NK-92 treated with Interleukin-12 subunit alpha and Interleukin-12 subunit beta, amount 100 ng/mL, for 24 hours (cell line): Measurements from ENCODE around the gene CCDC83.

Experiments used
- DNase-seq: peaks from one replicate; lab custom pipeline; 2025; lab: John Stamatoyannopoulos, UW

CCDC83 gene

DNA sequence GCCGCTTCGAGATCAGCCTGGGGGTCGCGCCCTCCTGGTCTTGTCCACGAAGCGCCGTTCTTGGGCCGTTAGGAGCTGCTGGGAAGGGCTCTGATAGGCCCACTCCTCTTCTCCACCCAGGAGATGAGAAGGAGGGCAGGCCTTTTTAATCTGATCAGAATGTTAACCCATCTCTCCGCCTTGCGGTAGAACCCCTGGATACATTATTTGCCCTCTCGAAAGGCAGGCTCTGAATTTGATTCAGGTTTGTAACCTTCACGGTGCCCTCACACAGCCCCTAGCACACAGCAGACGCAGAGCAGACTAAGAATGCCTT, at the start of gene CCDC83:
CCDC83 (plus strand) TSS at position 43 of the 316 bp plus-strand sequence. CDS start 9,741 bp downstream, outside the sequence.
- DNase-seq: no peak

DNA sequence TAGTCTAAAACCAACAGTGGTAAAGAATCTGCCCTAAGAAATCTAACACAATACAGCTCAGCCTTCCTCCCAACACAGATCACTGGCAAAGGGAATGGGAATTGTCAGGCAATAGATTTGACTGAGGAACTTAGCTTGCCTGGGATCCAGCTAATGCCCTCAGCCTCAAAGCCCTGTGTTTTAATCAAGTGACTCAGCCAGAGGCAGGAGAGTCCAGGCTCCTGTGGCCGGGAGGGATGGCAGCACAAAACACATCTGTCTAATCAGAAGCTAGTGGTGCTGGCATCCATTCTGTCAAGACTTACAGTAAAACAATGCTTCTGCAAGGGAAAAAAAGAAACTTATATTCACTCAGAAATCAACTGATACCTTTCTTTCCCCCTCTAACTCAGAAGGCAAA, 49.8 kb upstream of the CCDC83 start:
- no peak for DNase-seq

DNA sequence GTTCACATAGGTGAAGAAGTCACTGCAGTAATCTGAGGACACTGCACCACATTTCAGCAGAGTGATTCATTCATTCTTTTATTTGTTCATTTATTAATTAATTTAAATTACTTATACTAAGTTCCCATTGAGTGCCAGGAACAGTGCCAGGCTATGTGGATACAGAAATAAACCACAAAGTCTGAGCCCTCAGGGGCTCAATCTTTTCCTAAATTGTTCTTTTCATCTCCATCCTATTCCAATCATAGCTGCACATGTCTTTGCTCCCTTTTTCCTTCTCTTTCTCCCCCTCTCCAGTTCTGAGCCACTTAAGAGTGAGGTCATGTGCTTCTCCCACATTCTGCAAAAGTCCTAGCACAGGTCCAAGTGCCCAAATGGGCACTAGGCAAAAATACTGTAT, 49.2 kb upstream of the CCDC83 start:
- no peak for DNase-seq

DNA sequence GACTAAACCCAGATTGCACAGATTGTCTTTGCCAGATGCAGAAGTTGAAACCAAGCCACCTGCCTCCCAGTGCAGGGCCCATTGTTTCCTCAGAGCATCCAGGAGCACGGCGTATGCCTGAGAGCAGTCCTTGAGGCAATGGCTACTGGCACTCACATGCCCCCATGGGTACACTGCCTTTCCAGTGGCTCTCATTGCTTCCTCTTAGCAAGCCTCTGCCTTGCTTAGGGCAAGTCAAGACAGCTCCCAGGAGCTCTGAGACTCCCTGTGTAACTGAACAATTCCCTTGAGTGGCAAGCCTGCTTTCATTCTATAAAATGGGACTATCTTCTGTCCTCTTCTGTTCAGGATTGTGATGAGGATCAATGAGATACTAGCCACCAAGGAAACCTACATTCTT, 48.3 kb upstream of the CCDC83 start:
- no peak for DNase-seq

DNA sequence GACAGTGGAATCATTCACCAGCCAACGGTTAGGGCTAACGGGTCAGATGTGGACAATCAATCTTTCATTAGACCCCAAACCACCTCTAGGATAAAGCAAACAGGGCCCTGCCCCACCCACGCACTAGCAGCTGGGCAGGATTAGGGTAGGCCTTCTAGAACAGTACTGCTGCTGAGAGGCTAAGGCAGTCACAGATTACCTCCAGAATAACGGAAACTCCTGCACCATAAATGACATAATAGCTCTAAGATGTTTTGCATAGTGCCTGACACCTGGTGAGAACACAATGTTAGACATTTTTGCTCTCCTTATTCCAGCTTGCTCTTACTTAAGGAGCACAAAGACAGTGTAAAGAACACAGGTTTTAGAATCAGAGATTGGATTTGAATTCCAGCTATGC, 46.0 kb upstream of the CCDC83 start:
- no peak for DNase-seq

DNA sequence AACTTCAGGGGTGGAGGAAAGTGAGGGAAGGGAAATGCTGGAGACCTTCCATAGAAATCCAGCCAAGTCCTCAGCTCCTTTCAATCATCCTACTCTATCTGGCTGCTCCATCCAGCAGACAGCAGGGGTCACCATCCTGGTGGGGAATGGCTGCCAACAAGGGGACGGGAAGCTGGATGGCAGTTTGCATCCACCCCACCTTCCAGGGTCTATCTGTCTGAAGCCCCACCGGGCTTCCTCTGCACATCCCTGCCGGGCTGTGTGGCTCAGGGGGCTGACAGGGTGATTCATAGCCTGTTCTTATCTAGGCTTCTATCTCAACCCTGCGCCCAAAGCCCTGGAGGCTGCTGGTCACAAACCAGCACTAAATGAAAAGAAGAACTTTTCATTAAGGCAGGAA, 45.3 kb upstream of the CCDC83 start:
- DNase-seq: peak; percentile 50

DNA sequence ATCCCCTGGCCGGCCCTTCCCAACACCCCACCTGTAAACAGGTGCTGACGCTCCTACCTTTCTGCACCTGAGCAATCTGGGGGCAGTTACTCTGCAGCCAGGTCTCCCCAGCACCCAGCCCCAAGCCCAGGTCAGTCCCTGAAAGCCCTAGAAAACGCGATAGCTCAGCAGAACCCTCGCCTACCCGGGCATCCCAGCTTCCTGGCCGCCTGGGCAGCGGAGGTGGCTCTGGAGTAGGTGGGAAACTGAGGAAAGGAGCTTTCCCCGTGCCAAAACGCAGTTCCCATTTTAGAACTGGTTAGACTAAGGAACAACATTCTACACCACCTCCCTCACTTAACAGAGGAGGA, 44.7 kb upstream of the CCDC83 start:
- DNase-seq: no peak

DNA sequence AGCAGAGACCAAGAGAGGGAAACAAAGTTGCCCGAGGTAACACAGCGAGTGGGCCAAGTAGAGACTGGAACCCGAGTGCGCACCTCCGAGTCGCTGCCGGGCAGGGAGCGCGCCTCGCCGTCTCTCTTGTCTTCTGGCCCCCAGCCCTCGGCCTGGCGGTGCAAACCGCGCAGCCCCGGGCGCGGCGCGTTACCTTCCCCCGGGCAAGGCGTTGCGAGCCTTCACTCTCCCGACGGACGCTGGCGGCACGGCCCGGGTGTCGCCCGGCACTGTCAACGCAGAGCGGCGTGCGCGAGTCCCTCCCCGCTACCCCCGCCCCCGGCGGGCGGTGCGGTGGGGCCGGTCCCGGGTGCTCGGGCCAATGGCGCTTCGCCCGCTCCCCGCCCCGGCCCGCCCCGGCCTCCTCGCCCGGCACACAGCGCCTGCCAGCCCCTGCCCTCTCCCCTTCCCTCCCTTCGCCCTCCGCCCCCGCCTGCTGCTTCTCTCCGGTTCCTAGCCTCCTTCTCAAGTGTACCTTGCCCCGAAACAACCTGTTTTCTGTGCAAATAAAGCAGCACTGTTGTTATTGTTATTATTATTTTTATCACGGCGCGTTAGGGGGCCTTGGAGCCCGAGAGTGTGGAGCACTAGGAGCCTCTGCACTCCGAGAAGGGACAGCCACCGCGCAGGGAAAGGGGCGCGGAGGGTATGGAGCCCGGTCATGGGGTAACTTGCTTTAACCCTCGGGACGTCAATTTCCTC, 44.1 kb upstream of the CCDC83 start, which contains the start of gene SYTL2:
SYTL2 (minus strand) TSS at position 271 of the 741 bp plus-strand sequence. CDS start 53,416 bp downstream, outside the sequence.
- peak; percentile 84 for DNase-seq

DNA sequence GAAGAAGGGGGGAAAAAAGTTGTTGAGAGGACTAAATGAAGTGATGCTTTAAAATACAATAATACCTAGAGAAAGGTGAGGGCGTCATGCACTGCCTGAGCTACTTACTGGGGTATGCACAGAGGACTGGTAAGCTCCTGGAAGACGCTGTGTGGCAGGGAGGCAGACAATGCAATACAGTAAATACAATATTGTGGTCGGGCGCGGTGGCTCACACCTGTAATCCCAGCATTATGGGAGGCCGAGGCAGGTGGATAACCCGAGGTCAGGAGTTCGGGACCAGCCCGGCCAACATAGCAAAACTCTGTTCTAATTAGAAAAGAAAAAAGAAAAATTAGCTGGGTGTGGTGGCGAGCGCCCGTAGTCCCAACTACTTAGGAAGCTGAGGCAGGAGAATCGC, 43.6 kb upstream of the CCDC83 start:
- DNase-seq: no peak

DNA sequence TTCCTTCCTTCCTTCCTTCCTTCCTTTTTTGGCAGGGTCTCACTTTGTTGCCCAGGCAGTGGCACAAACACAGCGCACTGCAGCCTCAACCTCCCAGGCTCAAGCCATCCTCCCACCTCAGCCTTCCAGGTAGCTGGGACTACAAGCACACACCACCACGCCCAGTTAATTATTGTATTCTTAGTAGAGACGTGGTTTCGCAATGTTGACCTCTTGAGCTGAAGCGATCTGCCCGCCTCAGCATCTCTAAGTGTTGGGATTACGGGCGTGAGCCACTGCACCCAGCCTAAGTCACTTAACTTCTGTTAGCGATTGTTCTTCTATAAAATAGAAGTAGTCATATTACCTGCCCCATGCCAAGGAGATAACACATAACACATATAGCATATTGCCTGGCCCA, 41.5 kb upstream of the CCDC83 start:
- DNase-seq: no peak

DNA sequence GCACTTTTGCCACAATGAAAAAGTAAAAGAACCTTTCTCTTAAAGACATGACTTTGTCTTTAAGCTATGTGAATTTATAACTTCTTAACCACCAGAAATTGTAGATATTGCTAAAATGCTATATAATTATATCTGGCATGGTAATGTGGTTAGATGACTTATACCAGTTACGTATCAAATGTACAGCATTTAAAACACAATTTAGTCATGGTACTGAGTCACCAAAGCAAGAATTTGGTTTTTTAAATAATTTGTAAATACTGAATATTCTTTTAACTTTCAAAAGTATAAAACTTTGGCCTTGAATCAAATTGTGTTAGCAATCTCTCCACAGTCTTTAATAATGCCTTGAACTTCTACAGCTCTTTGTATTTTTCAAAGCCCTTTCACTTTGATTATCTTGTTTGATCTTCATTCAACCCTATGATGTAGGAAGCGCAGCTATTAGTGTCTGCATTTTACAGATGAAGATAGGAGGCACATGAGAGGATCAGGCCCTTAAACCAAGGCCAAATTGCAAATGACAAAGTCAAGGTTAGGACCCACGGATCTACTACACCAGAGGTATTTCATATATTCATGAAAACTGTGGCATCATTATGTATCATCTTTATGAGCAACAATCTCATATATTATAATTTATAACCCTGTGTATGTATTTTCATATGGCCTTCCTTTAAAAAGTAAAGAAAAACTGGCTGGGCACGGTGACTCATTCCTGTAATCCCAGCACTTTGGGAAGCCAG, 39.8 kb upstream of the CCDC83 start:
- no peak for DNase-seq

DNA sequence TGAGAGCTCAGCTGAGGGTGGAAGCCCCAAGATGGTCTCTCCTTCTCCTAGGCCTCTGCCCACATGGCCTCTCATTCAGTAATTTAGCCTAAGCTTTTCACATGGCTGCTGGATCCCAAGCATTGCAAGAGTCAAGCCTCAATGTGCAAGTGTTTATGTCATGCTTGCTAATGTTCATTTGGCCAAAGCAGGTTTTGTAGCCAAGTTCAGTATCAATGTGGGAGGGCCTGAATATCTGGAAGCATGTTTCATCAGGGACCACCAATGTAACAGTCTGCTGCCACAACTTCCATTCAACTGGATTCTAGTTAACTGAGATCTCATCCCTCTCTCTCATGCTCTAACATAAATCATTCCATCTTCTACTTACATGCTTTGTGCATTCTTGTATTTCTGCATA, 35.7 kb upstream of the CCDC83 start:
- DNase-seq: no peak

DNA sequence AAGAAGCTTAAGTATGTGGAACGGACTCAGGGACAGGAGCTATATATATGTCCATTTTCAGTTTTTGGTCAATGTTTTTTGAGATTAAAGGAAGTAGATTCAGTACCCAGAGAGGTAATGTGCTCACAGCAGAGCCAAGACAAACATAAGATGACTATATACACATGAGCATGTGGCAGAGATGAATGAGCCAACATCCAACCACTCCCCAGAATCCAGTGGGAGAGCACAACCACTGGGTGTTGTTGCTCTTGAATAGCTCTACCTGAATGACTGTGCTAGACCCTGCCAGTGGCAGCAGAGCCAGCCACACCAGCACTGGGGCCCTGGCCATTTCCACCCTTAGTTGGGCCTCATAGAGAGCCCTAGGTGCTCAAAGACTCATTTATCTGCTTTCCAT, 33.5 kb upstream of the CCDC83 start:
- DNase-seq: no peak

DNA sequence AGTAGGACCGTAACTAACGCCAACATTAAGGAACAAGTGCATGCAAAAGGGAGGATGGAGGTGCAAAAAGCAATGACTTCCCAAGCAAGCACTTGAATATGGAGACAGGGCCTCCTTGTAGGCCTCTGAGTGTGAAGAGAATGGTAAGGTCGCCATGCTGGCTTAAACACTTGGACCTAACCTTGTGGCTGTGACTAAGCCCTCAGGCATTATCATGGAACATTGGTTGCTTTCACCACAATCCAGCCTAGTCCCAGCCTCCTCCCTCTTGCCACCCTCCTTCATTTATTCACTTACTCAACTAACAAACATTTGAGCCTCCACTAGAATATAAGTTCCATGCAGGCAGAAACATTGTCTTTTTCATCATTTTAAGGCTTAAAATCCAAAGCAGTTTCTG, 32.4 kb upstream of the CCDC83 start:
- no peak for DNase-seq

DNA sequence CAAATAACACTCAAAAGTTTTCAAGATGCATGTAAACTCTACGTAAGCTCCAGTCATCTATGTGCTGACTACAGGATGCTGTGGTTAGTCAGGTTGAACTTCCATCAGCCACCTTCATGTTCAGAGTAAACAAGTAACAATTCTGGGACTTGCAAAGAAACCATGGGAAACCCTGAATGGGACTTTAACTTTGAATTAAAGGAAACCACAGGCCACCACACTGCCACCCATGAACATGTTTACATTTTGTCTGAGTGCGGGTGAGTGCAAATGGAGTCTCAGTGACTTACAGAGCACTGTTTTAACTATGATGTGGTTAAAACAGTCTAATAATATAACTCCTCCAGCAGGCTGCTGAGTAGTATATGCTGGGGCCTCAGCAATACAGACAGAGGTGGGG, 31.4 kb upstream of the CCDC83 start:
- no peak for DNase-seq

DNA sequence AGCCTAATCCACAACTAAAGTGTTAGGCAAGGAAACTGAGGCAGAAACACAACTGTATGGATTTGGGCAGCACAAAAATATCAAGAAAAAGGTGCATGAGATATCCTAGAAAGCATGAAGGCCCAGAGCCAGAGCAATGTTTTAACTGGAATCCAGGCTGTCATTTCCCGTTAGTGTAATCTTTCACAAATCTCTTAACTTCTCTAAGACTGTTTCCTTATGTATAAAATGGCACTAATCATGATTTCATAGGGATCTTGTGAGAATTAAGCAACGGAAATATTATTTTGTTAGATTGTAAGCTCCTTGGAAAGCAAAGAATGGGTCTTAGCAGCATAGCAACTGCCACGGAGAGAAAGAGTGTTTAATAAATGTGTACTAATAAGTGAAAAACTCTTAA, 29.6 kb upstream of the CCDC83 start:
- no peak for DNase-seq

DNA sequence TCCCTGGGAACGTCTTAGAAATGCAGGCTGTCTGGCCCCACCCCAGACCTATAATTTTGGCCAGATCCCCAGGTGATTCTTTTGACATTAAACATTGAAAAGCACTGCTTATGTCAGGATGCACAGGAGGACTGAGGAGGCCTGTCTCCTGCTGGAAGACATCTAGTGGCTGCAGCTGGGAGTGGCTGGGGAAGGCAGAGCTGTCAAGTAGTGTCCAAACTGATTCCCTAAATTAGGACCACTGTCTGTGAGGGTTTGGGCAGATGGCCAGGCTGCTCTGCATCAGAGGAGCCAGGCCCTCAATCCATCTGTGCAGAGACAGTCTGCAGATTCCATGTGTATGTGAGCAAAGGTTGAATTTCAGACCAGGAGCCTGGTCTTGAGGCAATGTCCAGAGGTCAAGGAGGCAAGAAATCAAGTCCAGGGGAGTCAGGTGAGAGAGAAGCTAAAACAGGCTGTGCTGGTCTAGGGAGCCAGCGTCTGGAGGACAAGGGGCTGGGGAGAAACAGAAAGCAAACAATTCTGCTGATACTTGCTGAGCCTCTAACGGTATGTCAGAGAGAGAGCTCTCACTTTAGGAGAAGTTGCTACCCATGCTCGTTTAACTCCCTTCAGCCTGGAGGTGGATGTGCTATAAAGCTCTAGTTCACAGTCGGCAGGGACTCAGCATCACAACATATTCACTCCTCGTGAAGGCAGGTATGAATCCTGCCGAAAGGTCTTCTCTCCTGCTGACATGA, 28.9 kb upstream of the CCDC83 start:
- DNase-seq: no peak

DNA sequence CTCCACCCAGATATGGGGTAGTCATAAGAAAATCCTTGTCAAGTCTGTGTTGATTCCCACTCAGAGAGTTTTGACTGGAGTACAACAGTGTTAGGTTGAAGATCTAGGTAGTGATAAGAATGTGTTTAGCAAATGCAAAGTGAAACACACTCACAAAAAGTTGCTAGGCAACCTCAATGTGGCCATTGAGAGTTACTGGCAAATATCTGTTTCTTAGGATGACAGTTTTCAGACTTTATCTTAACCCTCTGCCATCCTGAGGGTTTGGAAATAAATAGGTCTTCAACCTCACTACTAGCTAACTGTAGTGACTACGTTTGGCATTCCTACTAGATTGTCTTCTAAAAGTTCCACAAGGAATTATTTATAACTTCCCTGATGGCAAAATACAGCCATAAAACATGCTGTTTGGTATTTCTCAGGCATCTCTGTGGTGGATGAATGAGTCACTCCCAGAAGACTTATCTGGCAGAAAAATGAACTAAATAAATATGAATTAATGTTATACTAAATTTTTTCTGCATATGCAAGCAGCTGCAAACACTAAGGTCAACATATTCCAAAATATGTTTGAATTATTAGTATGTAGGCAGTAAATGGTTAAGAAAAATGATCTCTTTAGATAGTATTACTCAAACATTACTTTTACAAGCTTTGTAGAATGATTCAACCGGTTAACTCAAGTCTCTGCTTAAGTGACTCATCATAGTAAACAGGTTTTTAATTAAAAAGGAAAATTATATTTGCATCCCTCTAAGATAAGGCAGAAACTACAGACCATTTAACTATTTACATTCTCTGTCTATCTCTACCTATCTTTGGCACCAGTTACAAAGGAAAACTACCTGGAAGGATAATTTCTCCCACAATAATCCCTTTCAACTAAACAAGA, 27.2 kb upstream of the CCDC83 start:
- no peak for DNase-seq

DNA sequence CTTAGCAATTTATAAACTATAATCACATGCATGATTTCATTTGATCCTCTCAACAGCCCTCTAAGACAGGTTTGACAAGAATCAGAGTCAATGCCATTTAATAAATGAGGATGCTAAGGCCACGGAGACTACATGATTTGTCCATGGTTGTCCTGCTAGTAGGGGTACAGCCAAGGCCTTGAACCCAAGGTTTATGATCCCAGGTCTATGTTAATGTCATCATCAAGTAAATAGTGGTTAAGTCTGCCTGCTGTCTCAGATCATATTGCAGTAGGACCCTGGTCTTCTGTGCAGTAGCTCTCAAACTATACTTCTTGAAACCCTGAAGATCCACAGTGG, 26.6 kb upstream of the CCDC83 start:
- no peak for DNase-seq

DNA sequence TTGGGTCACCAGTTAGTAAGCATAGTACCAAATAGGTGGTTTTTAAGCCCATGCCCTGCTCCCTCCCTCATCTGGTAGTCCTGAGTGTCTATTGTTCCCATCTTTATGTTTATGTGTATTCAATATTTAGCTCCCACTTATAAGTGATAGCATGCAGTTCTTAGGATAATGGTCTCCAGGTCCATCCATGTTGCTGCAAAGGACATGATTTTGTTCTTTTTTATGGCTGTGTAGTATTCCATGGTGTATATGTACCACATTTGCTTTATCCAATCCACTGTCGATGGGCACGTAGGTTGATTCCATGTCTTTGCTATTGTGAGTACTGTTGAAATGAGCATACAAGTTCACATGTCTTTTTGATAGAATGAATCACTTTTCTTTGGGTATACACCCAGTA, 26.0 kb upstream of the CCDC83 start:
- no peak for DNase-seq

DNA sequence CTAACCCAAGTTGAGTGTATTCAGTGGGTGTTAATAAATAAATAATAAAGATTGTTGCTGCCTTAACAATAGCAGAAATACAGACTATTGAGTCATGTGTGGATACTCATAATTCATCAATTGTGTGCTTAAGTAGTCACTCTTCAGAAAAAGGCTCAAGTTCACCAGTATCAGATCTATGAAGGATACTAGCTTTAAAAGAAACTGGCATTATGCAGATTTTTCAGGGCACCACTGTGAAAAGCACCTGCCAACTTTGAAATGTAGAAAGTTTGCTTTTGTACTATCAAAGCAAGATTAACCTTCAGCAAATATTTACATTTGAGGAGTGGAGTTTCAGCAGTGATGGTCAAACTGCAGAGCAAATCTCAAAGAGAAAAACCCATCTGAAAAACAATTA, 24.1 kb upstream of the CCDC83 start:
- no peak for DNase-seq

DNA sequence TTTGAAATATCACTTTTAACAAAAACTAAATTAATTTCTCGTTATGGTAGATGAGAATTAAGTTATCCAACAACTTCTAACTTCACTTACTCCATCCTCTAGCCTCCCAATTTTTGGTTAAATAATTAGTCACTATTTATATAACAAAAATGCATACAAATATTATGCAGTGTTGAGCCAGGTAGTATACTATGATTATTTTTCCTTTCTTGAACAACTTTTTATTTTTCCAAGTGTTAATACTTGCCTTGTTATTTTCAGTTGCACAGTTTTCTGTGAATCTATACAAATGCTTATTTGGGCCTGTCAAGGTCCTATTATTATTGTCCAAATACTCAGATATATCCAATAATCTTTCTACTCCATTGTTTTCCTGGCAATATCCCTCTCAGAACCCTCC, 19.9 kb upstream of the CCDC83 start:
- no peak for DNase-seq
